ENCODE measurements around the gene GRID1.
"Not testable (repeated sequence)": the region's sequence is repeated elsewhere in the genome, so short reads cannot be mapped to it uniquely, and the experiment has no call there.

The GRID1 gene

GRCh38 chr10:85936161-85936560, 430.4 kb downstream of the GRID1 start:
- DNase-seq (ENCODE audit: low read depth, low spot score) = no peak

- no peak for DNase-seq (ENCODE audit: low read depth, low spot score)
Observed at GRCh38 chr10:85934586-85934985, 432.0 kb downstream of the GRID1 start.

GRCh38 chr10:85929993-85930392, 436.6 kb downstream of the GRID1 start:
- DNase-seq (ENCODE audit: low read depth, low spot score) = not testable (repeated sequence)

- no peak for DNase-seq (ENCODE audit: low read depth, low spot score)
Observed at GRCh38 chr10:85927952-85928665, 438.5 kb downstream of the GRID1 start.

GRCh38 chr10:85926986-85927385, 439.6 kb downstream of the GRID1 start:
- no peak for DNase-seq (ENCODE audit: low read depth, low spot score)

GRCh38 chr10:85926136-85926535, 440.5 kb downstream of the GRID1 start:
- DNase-seq (ENCODE audit: low read depth, low spot score) = no peak

GRCh38 chr10:85925201-85925750, 441.3 kb downstream of the GRID1 start:
- DNase-seq (ENCODE audit: low read depth, low spot score) = no peak

GRCh38 chr10:85924382-85925102, 442.1 kb downstream of the GRID1 start:
- DNase-seq (ENCODE audit: low read depth, low spot score) = no peak

GRCh38 chr10:85922356-85923129, 444.1 kb downstream of the GRID1 start:
- peak; percentile 42 for DNase-seq (ENCODE audit: low read depth, low spot score)

GRCh38 chr10:85921789-85922188, 444.8 kb downstream of the GRID1 start:
- no peak for DNase-seq (ENCODE audit: low read depth, low spot score)

- DNase-seq (ENCODE audit: low read depth, low spot score) = no peak
Observed at GRCh38 chr10:85920311-85920710, 446.3 kb downstream of the GRID1 start.

- DNase-seq (ENCODE audit: low read depth, low spot score) = peak; percentile 39
Observed at GRCh38 chr10:85919491-85920021, 447.0 kb downstream of the GRID1 start.

- no peak for DNase-seq (ENCODE audit: low read depth, low spot score)
Observed at GRCh38 chr10:85918371-85918770, 448.2 kb downstream of the GRID1 start.

GRCh38 chr10:85917601-85918000, 449.0 kb downstream of the GRID1 start:
- no peak for DNase-seq (ENCODE audit: low read depth, low spot score)

GRCh38 chr10:85916994-85917573, 449.5 kb downstream of the GRID1 start:
- DNase-seq (ENCODE audit: low read depth, low spot score) = peak; percentile 10

GRCh38 chr10:85916286-85916685, 450.3 kb downstream of the GRID1 start:
- no peak for DNase-seq (ENCODE audit: low read depth, low spot score)

GRCh38 chr10:85915245-85915846, 451.2 kb downstream of the GRID1 start:
- DNase-seq (ENCODE audit: low read depth, low spot score) = no peak

- no peak for DNase-seq (ENCODE audit: low read depth, low spot score)
Observed at GRCh38 chr10:85914720-85915119, 451.9 kb downstream of the GRID1 start.

- DNase-seq (ENCODE audit: low read depth, low spot score) = no peak
Observed at GRCh38 chr10:85908462-85908861, 458.1 kb downstream of the GRID1 start.

- no peak for DNase-seq (ENCODE audit: low read depth, low spot score)
Observed at GRCh38 chr10:85902051-85902450, 464.5 kb downstream of the GRID1 start.

- DNase-seq (ENCODE audit: low read depth, low spot score) = no peak
Observed at GRCh38 chr10:85901599-85901998, 465.0 kb downstream of the GRID1 start.

All from astrocyte of the hippocampus (primary cell).